Lower lobe of right lung (tissue), 2 donors: ENCODE measurements around the gene SH3RF1. TPM values are rescaled to one million over a fixed set of nuclear protein-coding genes. Genes with fewer than 3 reads are reported as not detected.

Source experiments
- ATAC-seq, 2 donors: fragments of 200-7000 bp; cut with Tn5 transposase; one replicate each; pipeline ENCODE4 v1.9.1; 2020 to 2022; ENCODE audit warnings: mild to moderate bottlenecking in 2 of 2, moderate library complexity in 2 of 2
- DNase-seq: peaks from one replicate; pipeline ENCODE4 v3.0.0-alpha.2; 2020
- H3K27ac ChIP-seq: fragments of 200-600 bp; one replicate; pipeline ENCODE4 v1.8.0; 2022
- H3K27me3 ChIP-seq: fragments of 200-600 bp; one replicate; pipeline ENCODE4 v1.8.0; 2022; ENCODE audit warnings: low read depth
- H3K36me3 ChIP-seq: fragments of 200-600 bp; one replicate; pipeline ENCODE4 v1.8.0; 2022; ENCODE audit warnings: mild to moderate bottlenecking
- H3K4me1 ChIP-seq: fragments of 200-600 bp; one replicate; pipeline ENCODE4 v1.8.0; 2022
- H3K4me3 ChIP-seq: fragments of 200-600 bp; one replicate; pipeline ENCODE4 v1.8.0; 2022; ENCODE audit warnings: mild to moderate bottlenecking
- H3K9me3 ChIP-seq: fragments of 200-600 bp; one replicate; pipeline ENCODE4 v1.8.0; 2022
- intact Hi-C: fragments of 100-400 bp; cut with DNase I; formaldehyde crosslinking; loops from one replicate; pipeline ENCODE4 v1.11.0; 2022
- total RNA-seq: library from RNA; stranded (reverse); fragmentation: NEBNext Ultra II Directional; extraction: Animal tissue kit (Norgen Biotek cat#: 25700); gene quantifications from one replicate; pipeline ENCODE4 v1.2.1, GENCODE V29; 2021
- TF ChIP-seq, protein P1 (sequence below): fragments of 200-600 bp; IDR thresholded peaks from one replicate; pipeline ENCODE4 v1.8.0; 2022; ENCODE audit warnings: antibody characterized with exemption, mild to moderate bottlenecking
- donor health status: DM: no; HTN: yes; CAD: no; lungs with severe emphysema.

SH3RF1 gene
- total RNA-seq, 1 donor from 2014 or later = 34.2 TPM

- Histone ChIP-seq H3K27ac (no peak overlapping the region), H3K27me3 (no peaks in the 10 kb centered on the region), H3K36me3 (no peaks in the 10 kb centered on the region), H3K9me3 (no peaks in the 10 kb centered on the region), H3K4me1 (peaks cover 11% of the 10 kb centered on the region), H3K4me3 (no peak overlapping the region)
- DNase-seq = no peak
- intact Hi-C loops = no loop called here
- no peak for ATAC-seq
- TF ChIP-seq, protein P1, sequence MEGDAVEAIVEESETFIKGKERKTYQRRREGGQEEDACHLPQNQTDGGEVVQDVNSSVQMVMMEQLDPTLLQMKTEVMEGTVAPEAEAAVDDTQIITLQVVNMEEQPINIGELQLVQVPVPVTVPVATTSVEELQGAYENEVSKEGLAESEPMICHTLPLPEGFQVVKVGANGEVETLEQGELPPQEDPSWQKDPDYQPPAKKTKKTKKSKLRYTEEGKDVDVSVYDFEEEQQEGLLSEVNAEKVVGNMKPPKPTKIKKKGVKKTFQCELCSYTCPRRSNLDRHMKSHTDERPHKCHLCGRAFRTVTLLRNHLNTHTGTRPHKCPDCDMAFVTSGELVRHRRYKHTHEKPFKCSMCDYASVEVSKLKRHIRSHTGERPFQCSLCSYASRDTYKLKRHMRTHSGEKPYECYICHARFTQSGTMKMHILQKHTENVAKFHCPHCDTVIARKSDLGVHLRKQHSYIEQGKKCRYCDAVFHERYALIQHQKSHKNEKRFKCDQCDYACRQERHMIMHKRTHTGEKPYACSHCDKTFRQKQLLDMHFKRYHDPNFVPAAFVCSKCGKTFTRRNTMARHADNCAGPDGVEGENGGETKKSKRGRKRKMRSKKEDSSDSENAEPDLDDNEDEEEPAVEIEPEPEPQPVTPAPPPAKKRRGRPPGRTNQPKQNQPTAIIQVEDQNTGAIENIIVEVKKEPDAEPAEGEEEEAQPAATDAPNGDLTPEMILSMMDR = no peak
These were observed 42.7 kb downstream of the SH3RF1 start for GRCh38 chr4:169228076-169228475.

GRCh38 chr4:169226565-169226964 is 44.2 kb downstream of the SH3RF1 start:
- H3K36me3 ChIP-seq = no peaks in the 10 kb centered on the region
- TF ChIP-seq, protein P1 = no peak
- H3K9me3 ChIP-seq = no peaks in the 10 kb centered on the region
- DNase-seq (no peak), ATAC-seq (no peak)
- H3K27me3 ChIP-seq = no peaks in the 10 kb centered on the region
- peaks cover 11% of the 10 kb centered on the region for H3K4me1 ChIP-seq
- H3K27ac ChIP-seq = no peak overlapping the region
- no peak overlapping the region for H3K4me3 ChIP-seq
- intact Hi-C loops = no loop called here

DNA sequence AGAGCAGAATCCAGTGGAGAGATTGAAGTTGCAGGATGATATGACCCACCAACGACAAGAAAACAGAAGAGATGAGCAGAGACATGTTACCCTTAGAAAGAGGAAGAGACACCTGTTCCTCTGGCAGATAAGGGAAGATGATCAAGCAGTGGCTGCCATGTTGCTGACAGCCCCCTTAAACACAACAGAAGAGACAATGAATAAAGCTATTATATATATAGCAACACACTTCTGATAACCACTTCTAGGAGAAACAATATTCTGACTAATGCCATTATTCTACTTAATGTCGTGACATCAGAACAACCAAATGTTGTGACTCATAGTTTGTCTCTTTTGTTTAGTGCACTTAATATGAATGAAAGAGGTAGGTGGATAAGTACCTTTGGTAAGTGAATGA is 44.9 kb downstream of the SH3RF1 start:
- Histone ChIP-seq H3K9me3 (no peaks in the 10 kb centered on the region), H3K4me3 (no peak overlapping the region), H3K27ac (no peak overlapping the region), H3K4me1 (peaks cover 12% of the 10 kb centered on the region), H3K27me3 (no peaks in the 10 kb centered on the region), H3K36me3 (no peaks in the 10 kb centered on the region)
- intact Hi-C loops = no loop called here
- TF ChIP-seq, protein P1 = no peak
- ATAC-seq (no peak), DNase-seq (no peak)

DNA sequence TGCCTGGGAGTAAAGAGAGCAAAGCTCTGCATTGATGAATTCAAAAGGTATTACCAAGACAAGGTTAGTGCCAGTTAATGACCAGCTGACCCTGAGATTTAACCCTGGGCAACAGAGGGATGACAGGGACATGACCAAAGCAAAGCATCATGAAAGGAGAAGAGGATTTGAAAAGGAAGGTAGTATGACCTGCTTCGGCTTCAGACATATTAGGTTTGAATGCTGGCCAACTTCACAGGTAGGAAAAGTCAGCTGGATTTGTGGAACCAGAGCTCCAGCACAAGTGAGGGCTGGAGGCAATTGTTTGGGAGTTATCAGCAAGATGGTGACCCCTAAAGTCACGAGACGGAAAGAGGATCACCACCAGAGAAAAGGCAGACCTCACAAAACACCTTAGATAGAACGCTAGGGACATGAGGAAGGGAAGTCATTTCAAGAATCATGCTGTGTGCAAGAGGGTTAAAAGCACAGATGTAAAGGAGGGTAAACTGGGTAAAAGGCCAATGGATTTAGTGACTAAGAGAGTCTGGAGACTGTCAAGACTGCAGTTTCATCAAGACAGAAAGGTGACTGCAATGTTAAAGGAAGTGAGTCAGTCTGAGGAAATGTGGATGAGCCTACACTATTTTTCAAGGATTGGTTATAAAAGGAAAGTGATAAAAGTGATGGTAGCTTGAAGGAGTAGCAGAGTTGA is 45.6 kb downstream of the SH3RF1 start:
- DNase-seq = no peak
- peak in 1 of 2 donors; percentile 20 for ATAC-seq
- no peak overlapping the region for H3K4me3 ChIP-seq
- H3K36me3 ChIP-seq = no peaks in the 10 kb centered on the region
- TF ChIP-seq, protein P1 = no peak
- H3K27ac ChIP-seq = no peak overlapping the region
- H3K4me1 ChIP-seq = peaks cover 18% of the 10 kb centered on the region
- H3K9me3 ChIP-seq = no peaks in the 10 kb centered on the region
- no peaks in the 10 kb centered on the region for H3K27me3 ChIP-seq
- intact Hi-C loops = no loop called here

DNA sequence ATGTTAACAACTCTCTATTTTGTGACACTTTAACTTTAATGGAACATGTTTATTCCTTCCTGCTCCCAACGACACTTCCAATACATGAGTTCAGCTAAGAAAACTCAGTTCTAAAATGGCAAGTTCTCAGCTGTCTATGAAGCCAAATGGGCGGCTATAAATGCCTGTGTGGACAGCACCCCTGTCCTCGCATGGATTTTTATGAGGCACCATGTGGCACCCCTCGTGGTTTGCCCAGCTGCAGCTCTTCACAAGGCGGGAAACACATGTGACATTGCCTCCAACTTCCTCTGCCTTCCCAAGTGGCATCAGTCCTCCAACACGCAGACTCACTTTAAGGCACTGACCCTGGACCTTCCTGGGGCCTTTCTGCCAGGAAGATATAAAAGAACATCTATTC is 48.0 kb downstream of the SH3RF1 start:
- ATAC-seq = no peak

More for the DNA sequence above, 48.0 kb downstream of the SH3RF1 start:
- TF ChIP-seq, protein P1 = no peak
- Histone ChIP-seq H3K27ac (no peak overlapping the region), H3K36me3 (no peaks in the 10 kb centered on the region), H3K4me1 (peaks cover 35% of the 10 kb centered on the region), H3K27me3 (no peaks in the 10 kb centered on the region), H3K9me3 (no peaks in the 10 kb centered on the region), H3K4me3 (no peak overlapping the region)
- intact Hi-C loops = no loop called here
- no peak for DNase-seq
